AG09319 (cell line): ENCODE data around the gene HDGF.

ENCODE experiments used
- DNase-seq: peaks from one replicate; pipeline ENCODE4 v3.0.0-alpha.2; 2010; ENCODE audit warnings: low read depth; ENCODE audit errors: extremely low read depth
- TF ChIP-seq, protein P1 (sequence below): IDR thresholded peaks from 2 replicates; pipeline ENCODE4 v1.5.1; 2011; ENCODE audit warnings: low read depth, mild to moderate bottlenecking, inconsistent platforms, low read length, moderate library complexity

The HDGF gene

GRCh38 chr1:156744786-156745419 lies 6.6 kb downstream of the HDGF start:
- DNase-seq: no peak
- TF ChIP-seq, protein P1, sequence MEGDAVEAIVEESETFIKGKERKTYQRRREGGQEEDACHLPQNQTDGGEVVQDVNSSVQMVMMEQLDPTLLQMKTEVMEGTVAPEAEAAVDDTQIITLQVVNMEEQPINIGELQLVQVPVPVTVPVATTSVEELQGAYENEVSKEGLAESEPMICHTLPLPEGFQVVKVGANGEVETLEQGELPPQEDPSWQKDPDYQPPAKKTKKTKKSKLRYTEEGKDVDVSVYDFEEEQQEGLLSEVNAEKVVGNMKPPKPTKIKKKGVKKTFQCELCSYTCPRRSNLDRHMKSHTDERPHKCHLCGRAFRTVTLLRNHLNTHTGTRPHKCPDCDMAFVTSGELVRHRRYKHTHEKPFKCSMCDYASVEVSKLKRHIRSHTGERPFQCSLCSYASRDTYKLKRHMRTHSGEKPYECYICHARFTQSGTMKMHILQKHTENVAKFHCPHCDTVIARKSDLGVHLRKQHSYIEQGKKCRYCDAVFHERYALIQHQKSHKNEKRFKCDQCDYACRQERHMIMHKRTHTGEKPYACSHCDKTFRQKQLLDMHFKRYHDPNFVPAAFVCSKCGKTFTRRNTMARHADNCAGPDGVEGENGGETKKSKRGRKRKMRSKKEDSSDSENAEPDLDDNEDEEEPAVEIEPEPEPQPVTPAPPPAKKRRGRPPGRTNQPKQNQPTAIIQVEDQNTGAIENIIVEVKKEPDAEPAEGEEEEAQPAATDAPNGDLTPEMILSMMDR: no peak

DNA sequence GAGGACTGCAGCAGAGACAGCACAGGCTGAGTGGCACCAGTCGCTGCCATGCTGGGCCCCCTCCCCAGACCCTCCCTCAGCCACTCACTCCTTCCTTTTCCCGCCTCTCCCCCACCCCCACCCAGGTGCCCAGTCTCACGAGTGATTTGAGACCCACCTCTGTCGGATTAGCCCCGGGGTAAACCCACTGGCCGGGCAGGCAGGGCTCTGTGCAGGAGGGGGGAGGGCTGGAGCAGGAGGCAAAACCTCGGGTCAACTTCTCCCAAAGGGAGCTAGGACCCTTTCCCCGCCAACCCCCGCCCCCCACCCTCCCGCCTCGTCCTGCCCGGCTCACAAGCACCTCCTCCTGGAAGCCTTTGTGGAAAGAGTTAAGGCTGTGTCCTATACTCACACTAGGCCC lies 7.1 kb downstream of the HDGF start:
- TF ChIP-seq, protein P1: no peak
- DNase-seq: no peak

GRCh38 chr1:156743367-156744302 lies 7.8 kb downstream of the HDGF start:
- no peak for DNase-seq
- TF ChIP-seq, protein P1: no peak

DNA sequence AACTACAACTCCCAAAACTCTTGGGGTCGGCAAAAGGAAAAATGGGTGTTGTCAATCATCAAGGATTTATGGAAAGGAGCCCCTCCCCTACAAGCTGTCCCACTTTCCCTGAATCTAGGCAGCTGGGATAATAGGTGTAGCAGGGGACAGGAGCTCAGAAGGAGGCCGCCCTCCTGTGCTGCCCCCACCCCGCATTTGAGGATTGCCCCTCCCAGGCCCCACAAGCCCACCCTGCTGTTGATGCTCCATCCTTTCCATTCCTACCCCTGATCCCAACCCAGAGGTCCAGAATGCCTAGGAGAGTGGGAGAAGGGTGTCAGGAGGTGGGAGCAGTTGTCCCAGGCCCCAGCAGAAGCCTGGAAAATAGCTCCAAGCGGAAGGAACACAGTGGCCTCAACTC lies 8.7 kb downstream of the HDGF start:
- DNase-seq: no peak

DNA sequence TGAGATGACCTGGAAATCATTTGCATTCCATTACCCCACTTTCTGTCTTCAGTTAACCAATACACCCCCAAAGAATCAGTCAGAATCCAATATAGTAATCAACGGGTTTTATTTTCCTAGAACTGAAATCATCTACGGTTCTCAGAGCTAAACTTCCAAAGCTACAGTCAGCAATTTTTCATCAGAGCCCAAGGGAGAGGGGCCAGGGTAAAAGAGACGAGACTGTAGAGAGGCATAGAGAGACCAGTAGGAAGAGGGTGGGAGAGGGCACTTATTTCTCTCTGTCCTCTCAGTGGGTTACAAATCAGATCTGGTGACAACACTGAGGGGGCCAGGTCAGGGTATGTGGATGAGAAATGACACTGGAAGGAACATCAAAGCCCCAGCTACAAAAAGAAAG lies 9.5 kb downstream of the HDGF start:
- DNase-seq: no peak
- TF ChIP-seq, protein P1: no peak

More for the DNA sequence above, 8.7 kb downstream of the HDGF start:
- TF ChIP-seq, protein P1: no peak

GRCh38 chr1:156741481-156741983 lies 9.9 kb downstream of the HDGF start:
- no peak for DNase-seq
- TF ChIP-seq, protein P1: no peak
